Stimulated activated CD8-positive, alpha-beta memory T cell treated with anti-CD3 and anti-CD28 coated beads, Interleukin-4, amount 100 ng/mL, for 24 hours (primary cell): ENCODE data around the gene GKAP1.
"Not testable (repeated sequence)": the region's sequence is repeated elsewhere in the genome, so short reads cannot be mapped to it uniquely, and the experiment has no call there.

Experiments
- DNase-seq: peaks from one replicate; pipeline ENCODE4 v3.0.0-alpha.2; 2020; ENCODE audit warnings: low read depth

Gene GKAP1

GRCh38 chr9:83817356-83818278, at the start of gene GKAP1:
TSS of gene GKAP1 (minus strand) at chr9:83817769. CDS start at chr9:83806517, 11,252 bp downstream.
- peak; percentile 59 for DNase-seq

GRCh38 chr9:83849895-83850294, 32.3 kb upstream of the GKAP1 start:
- not testable (repeated sequence) for DNase-seq

DNA sequence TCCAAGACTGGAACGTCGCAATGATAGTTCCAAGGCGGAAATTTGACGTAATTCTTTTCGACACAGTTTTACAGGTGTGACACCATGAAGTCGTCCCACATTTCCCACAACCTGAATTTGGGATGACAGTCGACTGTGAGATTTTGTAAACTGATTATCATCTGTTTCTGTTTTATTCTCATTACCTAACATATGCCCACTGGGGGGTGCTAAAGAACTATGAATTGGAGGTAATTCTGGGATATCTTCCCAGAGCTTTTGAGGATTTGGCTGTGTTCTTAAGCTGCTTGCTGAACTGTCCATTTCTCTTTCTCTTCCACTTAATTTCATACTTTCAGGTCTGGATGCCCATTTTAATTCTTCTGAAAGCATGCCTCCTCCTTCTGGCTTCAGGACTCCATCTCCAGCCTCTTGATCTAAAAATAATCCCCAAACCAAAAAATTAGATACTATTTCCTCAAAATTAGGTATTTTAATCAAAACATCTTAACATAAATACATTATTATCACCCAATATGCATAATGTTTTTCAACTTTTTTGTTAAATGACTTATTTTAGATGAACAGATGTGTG, 19.6 kb upstream of the GKAP1 start:
- DNase-seq = not testable (repeated sequence)

GRCh38 chr9:83830426-83831071, 13.0 kb upstream of the GKAP1 start:
- not testable (repeated sequence) for DNase-seq

DNA sequence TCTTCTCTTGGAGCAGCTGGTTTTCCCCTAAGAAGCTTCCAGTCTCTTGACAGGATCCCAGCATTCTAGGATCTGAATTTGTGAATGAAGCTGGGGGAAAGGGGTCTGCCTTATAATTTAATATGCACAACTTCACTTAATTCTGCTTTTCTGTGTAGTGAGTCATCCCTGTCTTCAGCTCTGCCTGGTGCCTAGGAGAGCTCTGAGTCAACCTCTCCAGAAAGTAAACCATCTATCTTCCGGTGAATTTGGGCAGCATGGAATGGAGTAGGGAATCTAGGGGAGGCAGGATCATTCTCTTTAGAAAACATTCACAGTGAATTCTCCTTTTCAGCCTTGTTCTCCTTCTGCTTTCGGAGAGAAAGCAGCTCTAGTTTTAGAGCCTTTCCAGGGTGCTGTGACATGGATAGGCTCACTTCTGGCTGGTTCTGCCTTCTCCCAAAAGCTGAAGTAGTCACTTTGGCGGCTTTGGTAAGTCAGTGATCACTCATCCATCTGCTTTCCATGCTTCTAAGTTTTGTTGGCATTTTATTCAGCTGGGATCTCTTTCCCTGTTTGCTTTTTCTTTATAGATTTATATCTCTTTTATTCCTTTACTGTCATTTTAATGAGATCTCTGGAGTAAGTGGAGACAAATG, 7.5 kb upstream of the GKAP1 start:
- DNase-seq = not testable (repeated sequence)

- peak; percentile 7 for DNase-seq
Measured at GRCh38 chr9:83817011-83817355, 586 bp downstream of the GKAP1 start.

DNA sequence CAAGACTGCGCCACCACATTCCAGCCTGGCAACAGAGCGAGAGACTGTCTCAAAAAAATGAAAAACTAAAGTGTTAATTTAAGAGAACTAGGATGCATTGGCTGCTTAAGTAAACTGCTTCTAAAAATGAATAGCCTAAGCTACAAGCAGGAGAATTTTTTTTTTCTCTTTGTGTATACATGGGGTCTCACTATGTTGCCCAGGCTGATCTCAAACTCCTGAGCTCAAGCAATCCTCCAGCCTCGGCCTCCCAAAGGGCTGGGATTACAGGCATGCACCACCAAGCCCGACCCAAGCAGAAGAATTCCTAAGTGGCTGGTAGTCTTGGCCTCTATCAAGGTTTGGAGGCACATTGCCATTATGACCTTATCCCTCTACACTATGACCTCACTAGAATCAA, 2.4 kb downstream of the GKAP1 start:
- DNase-seq = not testable (repeated sequence)

GRCh38 chr9:83809213-83809612, 8.4 kb downstream of the GKAP1 start:
- DNase-seq = not testable (repeated sequence)

DNA sequence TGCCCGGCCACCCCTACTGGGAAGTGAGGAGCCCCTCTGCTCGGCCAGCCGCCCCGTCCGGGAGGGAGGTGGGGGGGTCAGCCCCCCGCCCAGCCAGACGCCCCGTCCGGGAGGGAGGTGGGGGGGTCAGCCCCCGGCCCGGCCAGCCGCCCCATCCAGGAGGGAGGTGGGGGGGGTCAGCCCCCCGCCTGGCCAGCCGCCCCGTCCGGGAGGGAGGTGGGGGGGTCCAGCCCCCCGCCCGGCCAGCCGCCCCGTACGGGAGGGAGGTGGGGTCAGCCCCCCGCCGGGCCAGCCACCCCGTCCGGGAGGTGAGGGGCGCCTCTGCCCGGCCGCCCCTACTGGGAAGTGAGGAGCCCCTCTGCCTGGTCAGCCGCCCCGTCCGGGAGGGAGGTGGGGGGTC, 13.1 kb downstream of the GKAP1 start:
- DNase-seq = not testable (repeated sequence)

DNA sequence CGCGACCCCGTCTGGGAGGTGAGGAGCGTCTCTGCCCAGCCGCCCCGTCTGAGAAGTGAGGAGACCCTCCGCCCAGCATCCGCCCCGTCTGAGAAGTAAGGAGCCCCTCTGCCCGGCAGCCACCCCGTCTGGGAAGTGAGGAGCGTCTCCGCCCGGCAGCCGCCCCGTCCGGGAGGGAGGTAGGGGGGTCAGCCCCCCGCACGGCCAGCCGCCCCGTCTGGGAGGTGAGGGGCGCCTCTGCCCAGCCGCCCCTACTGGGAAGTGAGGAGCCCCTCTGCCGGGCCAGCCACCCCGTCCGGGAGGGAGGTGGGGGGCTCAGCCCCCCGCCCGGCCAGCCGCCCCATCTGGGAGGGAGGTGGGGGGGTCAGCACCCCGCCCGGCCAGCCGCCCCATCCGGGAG, 13.6 kb downstream of the GKAP1 start:
- not testable (repeated sequence) for DNase-seq

GRCh38 chr9:83800236-83801033, 17.1 kb downstream of the GKAP1 start:
- DNase-seq = no peak

DNA sequence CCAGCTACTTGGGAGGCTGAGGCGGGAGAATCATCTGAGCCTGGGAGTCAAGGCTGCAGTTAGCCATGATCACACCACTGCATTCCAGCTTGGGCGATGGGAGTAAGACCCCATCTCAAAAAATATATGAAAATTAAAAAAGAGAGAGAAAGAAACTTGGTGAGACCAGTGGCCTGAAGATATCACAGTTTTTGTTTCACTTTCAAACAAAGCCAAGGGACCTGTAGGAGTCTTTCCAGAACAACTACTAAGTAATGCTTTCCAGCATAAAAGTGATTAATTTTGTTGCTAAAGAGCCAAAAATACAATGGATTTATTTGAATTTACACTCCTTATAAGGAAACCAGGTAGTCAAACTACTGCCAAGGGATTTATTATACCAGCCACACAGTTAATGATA, 23.5 kb downstream of the GKAP1 start:
- DNase-seq = no peak

GRCh38 chr9:83792746-83793145, 24.8 kb downstream of the GKAP1 start:
- no peak for DNase-seq

DNA sequence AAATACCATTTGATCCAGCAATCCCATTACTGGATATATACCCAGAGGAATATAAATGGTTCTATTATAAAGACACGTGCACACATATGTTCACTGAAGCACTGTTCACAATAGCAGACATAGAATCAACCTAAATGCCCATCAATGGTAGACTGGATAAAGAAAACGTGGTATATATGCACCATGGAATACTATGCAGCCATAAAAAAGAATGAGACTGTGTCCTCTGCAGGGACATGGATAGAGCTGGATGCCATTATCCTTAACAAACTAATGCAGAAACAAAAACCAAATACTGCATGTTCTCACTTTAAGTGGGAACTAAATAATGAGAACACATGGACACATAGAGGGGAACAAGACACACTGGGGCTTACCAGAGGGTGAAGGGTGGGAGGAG, 39.4 kb downstream of the GKAP1 start:
- no peak for DNase-seq

GRCh38 chr9:83775932-83776331, 41.6 kb downstream of the GKAP1 start:
- DNase-seq = no peak

GRCh38 chr9:83772860-83773259, 44.7 kb downstream of the GKAP1 start:
- no peak for DNase-seq

DNA sequence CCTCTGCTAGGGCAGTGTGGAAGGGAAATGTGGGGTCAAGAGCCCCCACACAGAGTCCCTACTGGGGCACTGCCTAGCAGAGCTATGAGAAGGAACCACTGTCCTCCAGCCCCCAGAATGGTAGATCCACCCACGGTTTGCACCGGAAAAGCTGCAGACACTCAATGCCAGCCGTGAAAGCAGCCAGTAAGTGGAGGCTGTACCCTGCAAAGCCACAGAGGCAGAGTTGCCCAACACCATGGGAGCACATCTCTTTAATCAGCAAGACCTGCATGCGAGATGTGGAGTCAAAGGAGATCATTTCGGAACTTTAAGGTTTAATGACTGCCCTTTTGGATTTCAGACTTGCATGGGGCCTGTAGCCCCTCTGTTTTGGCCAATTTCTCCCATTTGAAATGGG, 52.2 kb downstream of the GKAP1 start:
- no peak for DNase-seq

DNA sequence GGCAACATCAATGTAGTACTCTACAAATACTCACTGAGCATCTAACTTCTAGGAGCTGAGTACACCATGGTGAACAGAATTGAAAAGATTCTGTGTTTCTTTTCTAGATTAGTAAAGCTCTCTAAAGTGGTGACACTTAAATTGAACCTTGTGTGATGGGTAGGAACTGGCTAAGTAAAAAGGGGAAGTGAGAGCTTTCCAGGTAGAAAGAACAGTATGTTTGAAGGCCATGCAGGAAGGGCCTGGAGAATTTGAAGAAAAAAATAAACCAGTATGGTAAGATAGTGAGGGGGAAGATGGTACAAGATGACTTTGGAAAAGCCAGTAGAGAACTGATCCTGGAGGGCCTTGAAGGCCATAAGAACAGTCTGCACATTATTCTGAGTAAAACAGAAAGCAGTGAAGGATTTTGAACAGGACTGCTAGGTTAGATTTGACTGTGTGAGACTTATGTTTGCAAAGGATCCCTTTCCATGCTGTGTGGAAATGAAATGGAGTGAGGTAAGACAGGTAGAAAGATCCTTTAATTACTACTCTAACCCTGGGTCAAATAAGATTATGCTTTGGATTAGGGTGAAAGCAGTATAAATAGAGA, 63.1 kb downstream of the GKAP1 start:
- no peak for DNase-seq

DNA sequence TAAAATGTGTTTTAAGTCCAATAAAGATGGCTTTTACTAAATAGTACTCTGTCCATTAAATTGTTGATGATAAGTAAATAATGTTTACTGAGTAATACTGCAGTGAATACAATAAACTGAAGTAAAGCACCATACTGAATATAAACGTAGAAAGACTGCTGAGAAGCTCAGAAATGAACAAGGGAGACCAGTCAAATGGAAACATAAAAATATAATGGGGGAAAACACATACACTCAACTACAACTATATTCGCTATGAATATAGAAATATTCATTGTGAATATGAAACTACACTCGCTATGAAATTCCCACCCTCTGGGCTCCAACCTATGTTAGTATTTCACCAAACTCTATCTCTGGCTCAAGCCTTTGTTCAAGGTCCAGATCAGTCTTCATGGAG, 67.9 kb downstream of the GKAP1 start:
- DNase-seq = no peak

- DNase-seq = no peak
Measured at GRCh38 chr9:83744206-83744605, 73.4 kb downstream of the GKAP1 start.

GRCh38 chr9:83733739-83734138, 83.8 kb downstream of the GKAP1 start:
- no peak for DNase-seq
